Measurements from ENCODE around the gene FGF16.
A peak's percentile ranks its signal among the peaks of the same experiment; 100 is the strongest.

The FGF16 gene

GRCh38 chrX:77444545-77444944, 2.6 kb upstream of the FGF16 start:
- TF ChIP-seq CTCF (conservative IDR thresholded peaks at IDR 0.05; ENCODE audit: low read depth, low read length): no peak
- no peak for DNase-seq (ENCODE audit: low read depth)
- no peak overlapping the region for H3K4me3 ChIP-seq (ENCODE audit: low read depth, low read length)

GRCh38 chrX:77446029-77446585, 1.1 kb upstream of the FGF16 start:
- peak overlapping the region; percentile 45 for H3K4me3 ChIP-seq (ENCODE audit: low read depth, low read length)
- peak; percentile 50 for TF ChIP-seq CTCF (conservative IDR thresholded peaks at IDR 0.05; ENCODE audit: low read depth, low read length)
- no peak for DNase-seq (ENCODE audit: low read depth)

- TF ChIP-seq CTCF (conservative IDR thresholded peaks at IDR 0.05; ENCODE audit: low read depth, low read length): no peak
- DNase-seq (ENCODE audit: low read depth): no peak
- peak overlapping the region; percentile 41 for H3K4me3 ChIP-seq (ENCODE audit: low read depth, low read length)
Measured at GRCh38 chrX:77447653-77448569, 722 bp downstream of the FGF16 start.

DNA sequence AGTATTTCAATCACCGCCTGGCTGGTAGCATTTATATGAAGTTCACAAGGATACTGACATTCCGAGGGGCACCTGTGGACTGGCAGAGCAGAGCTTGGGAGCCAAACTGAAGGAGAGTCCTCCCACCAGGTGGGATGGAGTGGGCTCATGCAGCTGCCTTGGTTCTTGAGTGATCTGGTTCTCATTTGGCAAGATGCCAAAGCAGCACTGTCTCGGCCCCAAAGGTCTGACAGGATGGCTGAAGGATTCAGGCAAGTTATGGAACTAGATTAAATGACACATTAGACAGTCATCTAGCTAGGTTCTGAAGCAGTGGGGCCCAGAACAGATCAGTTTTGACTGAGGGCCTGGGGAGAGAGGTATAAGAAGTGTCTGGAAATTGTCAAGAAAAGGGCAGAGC, 3.2 kb downstream of the FGF16 start:
- DNase-seq (ENCODE audit: low read depth): no peak
- H3K4me3 ChIP-seq (ENCODE audit: low read depth, low read length): no peak overlapping the region
- TF ChIP-seq CTCF (conservative IDR thresholded peaks at IDR 0.05; ENCODE audit: low read depth, low read length): no peak

DNA sequence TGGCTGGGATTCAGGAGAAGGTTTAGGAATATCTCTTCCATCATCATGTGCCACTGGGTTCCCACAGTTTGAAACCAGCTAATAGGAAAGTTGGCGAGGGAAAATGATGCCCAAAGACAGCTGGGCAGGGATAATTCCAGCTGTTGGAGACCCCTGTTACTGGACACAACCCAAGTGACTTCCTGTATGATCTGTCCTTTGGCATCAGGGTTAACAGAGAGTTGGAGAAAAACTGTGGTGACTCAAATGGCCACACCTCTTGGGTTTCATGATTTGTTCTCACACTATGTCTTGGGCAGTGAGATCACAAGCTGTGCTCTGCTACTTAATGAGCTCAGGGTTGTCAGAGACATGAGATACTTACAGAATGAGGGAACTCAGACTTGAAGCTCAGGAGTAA, 3.8 kb downstream of the FGF16 start:
- peak; percentile 47 for DNase-seq (ENCODE audit: low read depth)
- H3K4me3 ChIP-seq (ENCODE audit: low read depth, low read length): no peak overlapping the region
- TF ChIP-seq CTCF (conservative IDR thresholded peaks at IDR 0.05; ENCODE audit: low read depth, low read length): no peak

DNA sequence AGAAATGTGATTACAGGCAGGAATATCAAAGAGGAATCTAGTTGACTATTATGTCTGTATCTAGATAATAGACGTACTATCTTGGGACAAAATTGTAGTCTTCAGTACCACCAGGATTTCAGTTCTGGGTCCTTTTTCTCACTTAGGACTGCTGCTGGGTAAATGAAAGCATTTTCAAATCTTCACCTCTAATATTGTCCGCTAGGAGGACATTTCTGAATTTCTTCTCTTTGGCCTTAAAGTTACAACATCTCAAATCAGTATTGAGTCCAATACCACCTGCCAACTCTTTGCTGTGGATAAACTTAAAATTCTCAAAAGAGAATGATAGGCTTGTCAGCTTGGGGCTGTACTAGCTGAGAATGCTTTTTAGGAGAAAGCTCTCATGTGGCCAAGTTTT, 6.0 kb downstream of the FGF16 start:
- no peak for DNase-seq (ENCODE audit: low read depth)
- no peak for TF ChIP-seq CTCF (conservative IDR thresholded peaks at IDR 0.05; ENCODE audit: low read depth, low read length)

More for the DNA sequence above, 6.0 kb downstream of the FGF16 start:
- H3K4me3 ChIP-seq (ENCODE audit: low read depth, low read length): no peak overlapping the region

Measured in choroid plexus epithelial cell (primary cell).